ENCODE measurements around the gene ZNF497. TPM values are rescaled to one million over a fixed set of nuclear protein-coding genes. Genes with fewer than 3 reads are reported as not detected.

Gene ZNF497
- total and polyA plus RNA-seq, 10 of the 15 experiments (the other 5 are each of a cell fraction or from before 2014, with no cell fraction given): 0.09 to 0.82 (median 0.28) TPM

GRCh38 chr19:58395220-58395978 is 32.8 kb upstream of the ZNF497 start, which contains the start of gene RNF225:
TSS of gene RNF225 (plus strand) at chr19:58395656. CDS start at chr19:58396090, 434 bp downstream.
- peaks cover 6% of the 10 kb centered on the region for H4K20me1 ChIP-seq (ENCODE audit: control insufficient read depth, insufficient read depth)
- RAD21 ChIA-PET (ENCODE audit: unreplicated experiment): no interaction called here
- intact Hi-C loops (cut with micrococcal nuclease; ENCODE audit: unreplicated experiment) (no loop called here), in situ Hi-C loops (cut with MboI) (no loop called here)
- WGBS (ENCODE audit: insufficient coverage, insufficient replicate concordance, low lambda C conversion rate, missing lambda C conversion rate): 22% methylated on average over 21 of the region's 21 CpGs
- no TSS peak for BruUV-seq (replicated peaks)
- H3K4me1 ChIP-seq (ENCODE audit: control insufficient read depth, insufficient read depth, low read length): no peaks in the 10 kb centered on the region
- H3K9ac ChIP-seq (ENCODE audit: control insufficient read depth, insufficient read depth, low read length): no peak within 1 kb of the TSS
- H3K27me3 ChIP-seq (replicated peaks in 1 of 2; ENCODE audit: control insufficient read depth in 2 of 2, insufficient read depth in 2 of 2, low read length in 1 of 2): no peaks in the 10 kb centered on the region
- FAIRE-seq: no peak
- H3K36me3 ChIP-seq (ENCODE audit: control insufficient read depth in 2 of 2, insufficient read depth in 2 of 2, low read length in 1 of 2): peaks cover 9 to 26% of the 10 kb centered on the region in 2 experiments
- no peak for DNase-seq (ENCODE audit: low read depth, low spot score)
- H2AFZ ChIP-seq (ENCODE audit: control insufficient read depth, low read depth, low read length): no peak within 1 kb of the TSS
- H3K79me2 ChIP-seq (ENCODE audit: control insufficient read depth, insufficient read depth, low read length): peaks cover 5% of the 10 kb centered on the region
- no peak within 1 kb of the TSS for H3K27ac ChIP-seq (ENCODE audit: control insufficient read depth, insufficient read depth)
- no peaks in the 10 kb centered on the region for H3K9me3 ChIP-seq (replicated peaks; ENCODE audit: control insufficient read depth, insufficient read depth, low read length)
- SMC1A ChIA-PET (ENCODE audit: uncharacterized antibody, unreplicated experiment): no interaction called here
- POLR2A ChIA-PET: interaction anchor here (0.6 kb wide), 1 partner anchor 568 kb away, joined by 3 read pairs; no protein-coding TSS in a partner anchor
- no peak within 1 kb of the TSS for H3K4me2 ChIP-seq (ENCODE audit: control insufficient read depth, insufficient read depth)
- peak; percentile 40 for ATAC-seq
- H3K4me3 ChIP-seq: no peak within 1 kb of the TSS
- TF ChIP-seq CBFB (IDR thresholded peaks at IDR 0.05; ENCODE audit: low read depth) (peak; percentile 8; the same call in 1 of the 2 replicates), POLR2A (IDR thresholded peaks at IDR 0.05; ENCODE audit: low read depth, low read length) (peak; percentile 48), POU2F2 (IDR thresholded peaks at IDR 0.05; ENCODE audit: borderline replicate concordance, low read depth, low read length) (0 out of 3 replicates have a peak, but pooled peaks have one; percentile 21), BCL3 (IDR thresholded peaks at IDR 0.05; ENCODE audit: borderline replicate concordance, insufficient read depth, low read depth, low read length, poor library complexity, severe bottlenecking) (peak; percentile 67), ZNF207 (IDR thresholded peaks at IDR 0.05; ENCODE audit: borderline replicate concordance) (no peak), CBX5 (IDR thresholded peaks at IDR 0.05; ENCODE audit: low read depth) (no peak), NFIC (IDR thresholded peaks at IDR 0.05; ENCODE audit: low read depth, low read length) (no peak), IKZF1 (conservative IDR thresholded peaks at IDR 0.05) (no peak), ETV6 (conservative IDR thresholded peaks at IDR 0.05 in 1 of 2, IDR thresholded peaks at IDR 0.05 in 1 of 2; ENCODE audit: borderline replicate concordance in 1 of 2, low read depth in 1 of 2) (no peak), DPF2 (IDR thresholded peaks at IDR 0.05) (no peak), PML (IDR thresholded peaks at IDR 0.05; ENCODE audit: low read length) (peak; percentile 30; the same call in 1 of the 2 replicates), MTA2 (IDR thresholded peaks at IDR 0.05; ENCODE audit: low read depth) (no peak), PAX5 (IDR thresholded peaks at IDR 0.05; ENCODE audit: borderline replicate concordance, low read depth, low read length) (0 out of 2 replicates have a peak, but pooled peaks have one; percentile 9), RUNX3 (IDR thresholded peaks at IDR 0.05; ENCODE audit: low read length) (peak; percentile 18; the same call in 1 of the 2 replicates), POLR2AphosphoS5 (IDR thresholded peaks at IDR 0.05; ENCODE audit: low read length) (peak; percentile 62), CHD1 (IDR thresholded peaks at IDR 0.05; ENCODE audit: low read depth, low read length) (no peak), MTA3 (IDR thresholded peaks at IDR 0.05; ENCODE audit: borderline replicate concordance, low read length) (peak; percentile 94; the same call in 1 of the 2 replicates), IRF3 (IDR thresholded peaks at IDR 0.05) (no peak), KAT2A (conservative IDR thresholded peaks at IDR 0.05; ENCODE audit: control insufficient read depth, low read depth, low read length) (no peak), ZZZ3 (IDR thresholded peaks at IDR 0.05; ENCODE audit: control insufficient read depth, insufficient read length, low read depth) (no peak), POLR2AphosphoS2 (IDR thresholded peaks at IDR 0.05; ENCODE audit: low read depth, low read length) (peak; percentile 61; the same call in 1 of the 2 replicates)
- TF ChIP-seq, protein P1, sequence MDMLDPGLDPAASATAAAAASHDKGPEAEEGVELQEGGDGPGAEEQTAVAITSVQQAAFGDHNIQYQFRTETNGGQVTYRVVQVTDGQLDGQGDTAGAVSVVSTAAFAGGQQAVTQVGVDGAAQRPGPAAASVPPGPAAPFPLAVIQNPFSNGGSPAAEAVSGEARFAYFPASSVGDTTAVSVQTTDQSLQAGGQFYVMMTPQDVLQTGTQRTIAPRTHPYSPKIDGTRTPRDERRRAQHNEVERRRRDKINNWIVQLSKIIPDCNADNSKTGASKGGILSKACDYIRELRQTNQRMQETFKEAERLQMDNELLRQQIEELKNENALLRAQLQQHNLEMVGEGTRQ (IDR thresholded peaks at IDR 0.05; ENCODE audit: borderline replicate concordance, low read depth, low read length): no peak
- CTCF ChIA-PET: no interaction called here

Measured in GM12878 (cell line).